Neutrophil (primary cell): ENCODE results near the gene FGG.

Experiments used
- H3K27ac ChIP-seq: fragments of 200-600 bp; sonication (generic); 2 replicates; pipeline ENCODE4 v1.5.1; 2016; ENCODE audit warnings: mild to moderate bottlenecking, moderate library complexity
- H3K27me3 ChIP-seq: fragments of 200-600 bp; sonication (generic); 2 replicates; pipeline ENCODE4 v1.6.0; 2016; ENCODE audit warnings: mild to moderate bottlenecking
- H3K36me3 ChIP-seq: fragments of 200-600 bp; sonication (generic); 2 replicates; pipeline ENCODE4 v1.5.1; 2017
- H3K4me1 ChIP-seq, 2 experiments: fragments of 200-600 bp in 1 of 2; sonication (generic) in 1 of 2; 1 replicate in 1 of 2; 2 replicates in 1 of 2; pipeline versions ENCODE4 v1.5.1 to v1.6.1; 2013 to 2016; ENCODE audit warnings: low read depth in 1 of 2, low read length in 1 of 2, mild to moderate bottlenecking in 1 of 2, moderate library complexity in 1 of 2; ENCODE audit not compliant: control insufficient read depth in 1 of 2, insufficient read depth in 1 of 2
- H3K4me3 ChIP-seq, 2 experiments: fragments of 200-600 bp in 1 of 2; sonication (generic) in 1 of 2; 1 replicate in 1 of 2; 2 replicates in 1 of 2; pipeline ENCODE4 v1.5.1; 2013 to 2016; ENCODE audit warnings: low read depth in 1 of 2, low read length in 1 of 2, mild to moderate bottlenecking in 1 of 2, moderate library complexity in 1 of 2
- H3K9me3 ChIP-seq: fragments of 200-600 bp; sonication (generic); 2 replicates; pipeline ENCODE4 v1.5.1; 2016
- CTCF ChIP-seq: fragments of 200-600 bp; sonication (generic); IDR thresholded peaks from 2 replicates; pipeline ENCODE4 v1.5.1; 2016; ENCODE audit warnings: antibody characterized with exemption

FGG gene

GRCh38 chr4:154614306-154614705, 1.9 kb upstream of the FGG start:
- Histone ChIP-seq H3K27ac (no peak overlapping the region), H3K27me3 (no peaks in the 10 kb centered on the region), H3K9me3 (no peaks in the 10 kb centered on the region), H3K4me3 (no peak overlapping the region), H3K36me3 (no peaks in the 10 kb centered on the region), H3K4me1 (no peaks in the 10 kb centered on the region)
- TF ChIP-seq CTCF = no peak

GRCh38 chr4:154611833-154612232, 623 bp downstream of the FGG start:
- TF ChIP-seq CTCF = no peak
- Histone ChIP-seq H3K27me3 (no peaks in the 10 kb centered on the region), H3K36me3 (no peaks in the 10 kb centered on the region), H3K27ac (no peak overlapping the region), H3K9me3 (no peaks in the 10 kb centered on the region), H3K4me1 (no peaks in the 10 kb centered on the region), H3K4me3 (no peak overlapping the region)

DNA sequence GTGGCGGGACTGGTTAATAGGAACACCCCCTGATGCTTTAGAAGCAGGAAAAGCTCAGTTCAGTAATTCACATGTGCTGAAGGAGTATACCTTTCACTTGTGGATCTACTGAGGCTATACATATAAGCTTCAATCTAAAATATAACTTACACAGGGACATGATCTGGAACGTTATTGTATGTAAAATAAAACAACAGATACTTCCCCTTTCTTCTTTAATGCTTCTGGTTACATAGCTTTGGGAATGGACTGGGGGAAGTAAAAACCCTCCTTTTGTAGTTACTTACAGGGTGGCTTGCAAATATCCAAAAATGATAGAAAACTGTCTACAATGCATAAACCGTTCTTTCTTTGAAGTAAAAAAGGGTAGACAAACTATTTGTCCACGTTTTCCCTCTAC, 1.9 kb downstream of the FGG start:
- Histone ChIP-seq H3K4me1 (no peaks in the 10 kb centered on the region), H3K4me3 (no peak overlapping the region), H3K27me3 (no peaks in the 10 kb centered on the region), H3K36me3 (no peaks in the 10 kb centered on the region), H3K27ac (no peak overlapping the region), H3K9me3 (no peaks in the 10 kb centered on the region)
- TF ChIP-seq CTCF = no peak

DNA sequence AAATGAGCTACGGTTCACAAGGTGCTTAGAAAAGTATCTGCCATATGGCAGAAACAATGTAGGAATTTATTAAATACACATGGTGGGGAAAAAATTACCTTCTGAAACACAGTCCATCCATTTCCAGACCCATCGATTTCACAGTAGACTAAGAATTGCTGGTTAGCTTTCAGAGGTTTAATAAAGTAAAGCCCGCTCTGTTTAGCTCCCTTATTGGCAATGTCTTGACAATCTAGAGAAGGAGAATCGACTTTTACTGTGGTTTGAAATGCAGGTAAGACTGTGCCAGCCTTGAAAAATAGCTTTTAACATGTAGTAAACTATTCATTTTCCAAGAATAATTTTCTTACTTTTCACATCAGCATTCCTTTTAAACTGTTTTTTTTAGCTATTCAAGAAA, 2.9 kb downstream of the FGG start:
- no peaks in the 10 kb centered on the region for H3K36me3 ChIP-seq
- no peaks in the 10 kb centered on the region for H3K4me1 ChIP-seq
- TF ChIP-seq CTCF = no peak
- no peaks in the 10 kb centered on the region for H3K27me3 ChIP-seq
- no peaks in the 10 kb centered on the region for H3K9me3 ChIP-seq
- no peak overlapping the region for H3K27ac ChIP-seq
- H3K4me3 ChIP-seq = no peak overlapping the region

GRCh38 chr4:154608361-154609252, 3.8 kb downstream of the FGG start:
- Histone ChIP-seq H3K27me3 (no peaks in the 10 kb centered on the region), H3K9me3 (no peaks in the 10 kb centered on the region), H3K27ac (no peak overlapping the region), H3K4me1 (no peaks in the 10 kb centered on the region), H3K36me3 (no peaks in the 10 kb centered on the region), H3K4me3 (no peak overlapping the region)
- no peak for TF ChIP-seq CTCF
